GM15510 (cell line): ENCODE results near the gene GALNT17.

Experiments used
- POLR2A ChIP-seq: IDR thresholded peaks from 3 replicates; pipeline ENCODE4 v1.6.1; 2011; ENCODE audit warnings: borderline replicate concordance; ENCODE audit not compliant: insufficient read length; ENCODE audit errors: extremely low read depth

The GALNT17 gene

DNA sequence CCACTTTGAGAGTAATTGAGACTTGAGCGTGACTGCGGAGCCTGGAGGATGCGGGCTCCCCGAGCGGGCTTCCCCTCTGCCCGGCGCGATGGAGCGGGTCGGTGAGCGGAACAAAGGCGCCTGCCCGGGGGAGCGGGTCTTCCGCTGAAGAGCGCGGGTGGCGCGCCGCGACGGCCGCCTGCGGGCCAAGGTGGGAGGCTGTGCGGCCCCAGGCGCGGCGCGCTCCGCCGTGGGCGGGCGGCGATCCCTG lies at the start of gene GALNT17:
Gene GALNT17, plus strand, starts transcription at position 18 of the 250 bp plus-strand sequence.
- TF ChIP-seq POLR2A = no peak

DNA sequence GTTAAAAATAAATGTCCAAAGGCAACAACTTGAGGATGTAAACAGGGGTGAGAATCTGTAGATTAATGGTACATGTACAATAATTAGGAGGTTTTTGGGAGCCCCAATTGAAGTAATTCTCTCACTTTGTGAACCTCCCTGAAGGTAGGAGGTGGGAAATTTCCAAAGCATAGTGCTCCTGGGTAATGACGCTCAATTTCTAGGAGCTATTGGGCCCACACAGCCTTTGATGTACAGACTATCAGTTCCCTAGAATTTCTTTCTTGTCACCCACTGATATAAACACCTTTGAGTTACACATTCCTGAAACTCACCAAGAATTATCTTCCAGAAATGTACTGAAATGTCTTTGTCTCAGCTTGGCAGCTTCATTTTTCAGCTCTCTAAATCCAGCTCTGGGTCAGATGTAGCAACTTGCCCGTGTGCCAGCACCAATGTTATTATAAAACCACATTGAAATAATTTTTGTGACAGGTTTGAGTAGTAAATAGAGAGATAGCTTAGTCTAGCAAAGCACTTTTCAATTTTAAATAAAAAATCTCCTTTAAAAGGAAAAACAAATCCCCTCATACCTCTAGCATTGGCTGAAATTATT lies 36.6 kb upstream of the GALNT17 start:
- TF ChIP-seq POLR2A = no peak

DNA sequence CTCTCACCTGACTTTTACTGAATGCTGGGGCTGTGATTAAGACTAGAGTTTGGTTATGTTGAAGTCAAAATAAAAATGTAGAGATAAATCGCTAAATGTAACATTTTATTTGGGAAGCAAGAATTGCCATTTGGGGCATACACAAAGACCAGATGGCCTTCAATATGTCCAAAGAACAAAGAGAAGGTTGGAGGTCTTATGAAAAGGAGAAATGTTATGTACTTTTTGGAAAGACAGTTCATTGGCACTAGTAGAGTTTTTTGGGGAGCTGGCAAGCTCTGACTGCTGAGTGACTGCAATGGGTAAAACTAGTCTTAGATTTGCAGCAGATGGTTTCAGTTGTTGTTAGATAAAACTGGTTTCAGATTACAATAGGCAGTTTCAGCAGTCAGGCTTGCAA lies 35.6 kb upstream of the GALNT17 start:
- no peak for TF ChIP-seq POLR2A

DNA sequence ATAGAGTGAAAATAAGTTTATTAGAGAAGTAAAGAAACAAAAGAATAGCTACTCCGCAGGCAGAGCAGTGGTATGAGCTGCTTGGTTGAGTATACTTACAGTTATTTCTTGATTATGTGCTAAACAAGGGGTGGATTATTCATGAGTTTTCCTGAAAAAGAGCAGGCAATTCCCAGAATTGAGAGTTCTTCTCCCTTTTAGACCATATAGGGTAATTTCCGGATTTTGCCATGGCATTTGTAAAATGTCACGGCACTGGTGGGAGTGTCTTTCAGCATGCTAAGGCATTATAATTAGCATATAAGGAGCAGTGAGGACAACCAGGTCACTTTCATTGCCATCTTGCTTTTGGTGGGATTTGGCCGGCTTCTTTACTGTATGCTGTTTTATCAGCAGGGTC lies 25.7 kb upstream of the GALNT17 start:
- TF ChIP-seq POLR2A = no peak

DNA sequence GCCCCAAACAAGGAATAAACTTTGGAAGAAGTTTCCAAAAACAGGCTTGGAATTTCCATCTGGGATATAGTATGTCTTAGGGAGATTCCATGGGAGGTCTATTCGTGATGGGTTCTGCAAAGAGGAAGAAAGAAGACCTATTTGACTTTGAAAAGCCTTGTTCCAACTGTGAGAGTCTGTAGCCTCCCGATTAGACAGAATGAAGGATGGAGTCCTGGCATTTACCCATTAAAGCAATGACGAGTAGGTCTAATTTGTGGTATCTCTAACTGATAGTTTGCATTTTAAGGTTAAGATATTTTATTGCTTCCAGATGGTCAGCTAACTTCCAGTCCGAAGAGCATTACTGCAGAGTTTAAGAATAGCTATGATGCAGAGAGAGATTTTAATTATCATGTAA lies 19.5 kb upstream of the GALNT17 start:
- no peak for TF ChIP-seq POLR2A

DNA sequence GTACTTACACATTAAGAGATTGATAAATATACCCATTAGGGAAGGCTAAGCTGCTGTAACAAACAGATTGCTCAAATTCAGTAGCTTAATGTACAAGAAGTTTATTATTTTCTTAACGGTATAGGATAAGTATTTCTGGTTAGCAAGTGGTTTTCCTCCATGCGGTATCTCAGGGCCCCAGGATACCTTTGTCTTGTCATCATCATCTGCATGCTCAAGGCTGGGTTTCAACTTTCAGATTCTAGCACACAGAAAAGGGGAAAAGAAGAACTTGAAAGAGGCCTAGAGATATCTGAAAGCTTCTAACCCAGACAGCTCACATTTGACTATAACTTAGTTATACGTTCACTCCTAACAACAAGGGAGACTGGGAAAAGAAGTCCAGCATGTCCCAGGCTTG lies 11.8 kb upstream of the GALNT17 start:
- TF ChIP-seq POLR2A = no peak

DNA sequence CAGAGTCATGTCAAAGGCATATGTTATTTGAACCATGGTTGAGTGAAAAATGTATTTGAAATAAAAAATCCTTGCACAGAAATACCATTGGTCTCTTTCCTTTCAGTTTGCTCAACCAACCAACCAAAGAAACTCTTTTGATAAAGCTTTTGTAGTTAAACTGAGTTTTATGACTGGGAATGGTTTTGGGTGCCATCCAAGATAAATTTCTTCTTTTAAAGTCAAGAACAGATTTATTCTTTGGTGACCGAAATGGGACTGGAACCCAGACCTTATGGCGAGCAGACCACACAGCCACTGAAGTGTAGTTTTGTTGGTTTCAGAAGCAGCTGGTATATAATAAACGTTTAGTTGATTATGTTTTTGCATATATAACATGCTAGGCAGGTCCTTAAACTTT lies 2.8 kb upstream of the GALNT17 start:
- TF ChIP-seq POLR2A = no peak

DNA sequence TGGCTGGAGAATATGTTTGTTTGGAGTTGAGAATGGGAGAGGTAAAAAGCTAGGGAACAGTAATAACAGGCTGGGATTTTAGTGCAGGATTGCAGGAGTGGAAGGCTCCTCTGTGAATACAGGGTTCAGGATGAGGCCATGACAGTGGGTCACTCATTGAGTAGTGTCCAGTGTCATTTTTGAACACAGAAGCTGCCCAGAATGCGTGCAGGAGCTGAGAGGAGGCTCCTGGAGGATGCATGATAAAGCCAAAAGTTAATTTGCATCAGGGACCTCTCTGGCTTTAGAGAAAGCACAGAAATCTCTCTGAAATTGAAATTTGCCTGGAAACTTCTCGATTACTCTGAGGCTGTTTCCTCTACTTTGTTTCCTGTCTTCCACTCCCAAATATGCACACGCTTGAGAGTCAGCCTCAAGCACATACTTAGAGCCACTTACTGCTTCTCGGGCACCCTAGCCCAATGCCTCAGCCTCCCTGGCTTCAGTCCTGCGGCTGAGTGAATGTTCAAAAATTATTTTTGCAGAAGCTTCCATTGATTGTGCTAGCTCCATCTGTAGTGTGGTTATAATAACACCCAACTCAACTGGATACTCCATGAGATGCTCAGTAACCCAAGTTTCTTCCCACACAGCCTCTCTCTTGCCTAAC lies 1.8 kb upstream of the GALNT17 start:
- TF ChIP-seq POLR2A = no peak

DNA sequence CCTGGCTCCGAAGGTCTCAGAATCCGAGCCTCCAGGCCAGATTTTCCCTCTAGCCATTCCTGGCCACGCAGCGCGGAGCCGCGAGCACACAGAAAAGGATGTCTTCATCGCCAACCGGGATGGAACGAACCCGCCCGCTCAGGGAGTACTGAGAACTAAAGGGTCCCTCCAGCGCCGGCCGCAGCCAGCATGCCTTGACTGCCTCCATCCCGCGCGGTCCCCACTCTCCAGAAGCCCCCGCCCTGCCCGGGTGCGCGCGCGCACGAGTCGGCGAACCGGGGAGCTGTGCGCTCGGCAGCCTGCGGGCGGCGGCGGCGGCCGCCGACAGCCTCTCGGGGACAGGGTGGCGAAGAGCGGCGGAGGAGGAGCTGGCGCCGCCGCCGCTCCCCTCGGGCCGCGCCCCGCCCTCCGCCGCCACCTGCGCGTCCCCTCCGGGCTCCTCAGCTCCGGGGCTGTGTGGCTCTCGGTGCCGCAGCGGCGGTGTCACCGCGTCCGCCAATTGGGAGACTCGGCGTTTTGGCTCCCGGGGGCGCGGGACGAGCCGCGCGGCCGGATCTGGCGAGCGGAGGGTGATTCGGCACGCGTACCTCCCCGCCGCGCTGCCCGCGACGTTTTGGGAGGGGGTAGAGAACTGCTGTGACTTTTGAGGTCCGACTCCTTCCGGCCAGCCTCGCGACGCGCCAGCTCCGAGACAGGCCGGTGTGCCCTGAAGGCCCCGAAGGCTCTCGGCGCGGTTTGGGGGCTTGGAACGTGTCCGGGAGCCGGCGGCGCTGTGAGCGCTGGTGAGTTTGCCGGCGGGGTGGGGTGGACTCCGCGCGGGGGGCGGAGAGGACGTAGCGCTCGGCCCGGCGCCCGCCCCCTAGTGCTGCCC lies 453 bp upstream of the GALNT17 start:
- TF ChIP-seq POLR2A = no peak

DNA sequence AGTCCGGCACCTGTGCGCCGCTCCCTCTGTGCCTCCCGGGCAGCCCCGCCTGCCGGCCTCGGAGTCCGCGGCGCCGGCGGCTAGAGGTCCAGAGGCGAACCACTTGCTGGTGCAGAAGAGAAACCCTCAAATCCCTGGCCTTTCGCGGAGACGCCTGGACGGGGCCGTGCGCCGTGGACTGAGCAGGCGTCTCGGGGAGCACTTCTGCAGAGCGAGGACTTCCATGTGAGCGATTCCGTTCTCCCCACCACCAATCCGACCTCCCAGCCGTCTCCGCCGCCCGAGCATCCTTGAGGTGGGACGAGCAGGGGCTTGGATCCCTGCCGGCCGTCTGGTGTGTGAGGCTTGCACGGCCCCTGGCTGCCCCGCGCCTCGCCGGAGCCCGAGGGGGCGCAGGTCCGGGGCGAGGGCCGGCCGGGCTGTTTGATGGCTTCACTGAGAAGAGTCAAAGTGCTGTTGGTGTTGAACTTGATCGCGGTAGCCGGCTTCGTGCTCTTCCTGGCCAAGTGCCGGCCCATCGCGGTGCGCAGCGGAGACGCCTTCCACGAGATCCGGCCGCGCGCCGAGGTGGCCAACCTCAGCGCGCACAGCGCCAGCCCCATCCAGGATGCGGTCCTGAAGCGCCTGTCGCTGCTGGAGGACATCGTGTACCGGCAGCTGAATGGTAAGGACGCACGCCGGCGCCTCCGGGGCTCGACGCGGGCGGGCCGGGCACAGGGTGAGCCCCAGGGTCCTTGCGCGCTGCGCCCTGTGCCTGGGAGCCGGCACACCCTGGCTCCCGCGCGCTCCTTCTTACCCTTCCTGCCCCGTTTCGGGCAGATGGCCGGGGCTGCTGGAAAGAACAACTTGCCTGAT lies 660 bp downstream of the GALNT17 start:
- TF ChIP-seq POLR2A = no peak

DNA sequence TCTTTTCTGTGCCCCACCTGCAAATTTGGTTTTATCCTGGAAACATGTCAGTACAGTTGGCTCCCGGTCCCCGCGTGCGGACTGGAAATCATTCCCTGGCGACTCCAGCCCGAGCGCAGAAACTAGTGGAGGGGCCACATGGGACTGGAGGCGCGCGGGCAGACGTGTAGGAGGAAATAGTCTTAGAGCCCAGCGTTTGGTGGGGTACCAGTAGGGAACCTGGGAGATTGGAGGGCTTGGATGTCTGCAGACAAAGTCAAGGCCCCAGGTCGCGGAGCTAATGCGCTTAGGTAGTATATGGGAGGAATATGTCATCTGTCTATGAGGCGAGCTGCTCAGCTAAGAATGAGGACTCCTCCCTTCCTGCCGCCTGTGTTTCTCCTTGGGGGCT lies 1.3 kb downstream of the GALNT17 start:
- TF ChIP-seq POLR2A = no peak

DNA sequence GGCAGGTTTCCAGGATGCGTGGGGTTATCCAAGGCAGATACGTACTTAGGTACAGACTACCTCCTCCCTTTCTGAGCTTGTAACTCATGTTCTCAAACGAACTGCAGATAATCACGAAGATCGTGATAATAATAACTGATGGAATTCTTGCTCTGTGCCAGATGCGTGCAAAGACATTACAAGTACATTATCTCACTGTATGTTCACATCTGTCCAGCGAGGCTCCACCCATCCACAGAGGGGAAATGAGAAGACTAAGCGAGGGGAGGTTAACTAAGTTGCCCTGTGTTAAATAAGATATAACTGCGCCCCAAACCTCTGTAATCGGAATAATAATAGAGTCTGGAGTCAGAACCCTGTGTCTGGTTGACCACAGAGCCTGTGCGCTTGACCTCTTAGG lies 1.9 kb downstream of the GALNT17 start:
- no peak for TF ChIP-seq POLR2A

DNA sequence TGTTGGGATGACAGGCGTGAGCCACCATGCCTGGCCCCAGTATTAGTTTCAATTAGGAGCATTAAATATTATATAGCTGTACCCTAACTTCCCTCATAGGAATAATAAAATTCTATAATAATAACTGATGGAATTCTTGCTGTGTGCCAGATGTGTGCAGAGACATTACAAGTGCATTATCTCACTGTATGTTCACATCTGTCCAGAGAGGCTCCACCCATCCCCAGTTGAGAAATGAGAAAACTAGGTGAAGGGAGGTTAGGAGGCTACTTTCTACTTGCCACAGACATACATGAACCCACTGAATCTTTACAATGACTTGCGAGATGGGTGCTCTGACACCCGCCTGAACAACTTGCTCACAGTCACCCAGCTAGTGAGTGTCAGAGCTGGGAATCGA lies 3.2 kb downstream of the GALNT17 start:
- TF ChIP-seq POLR2A = no peak

DNA sequence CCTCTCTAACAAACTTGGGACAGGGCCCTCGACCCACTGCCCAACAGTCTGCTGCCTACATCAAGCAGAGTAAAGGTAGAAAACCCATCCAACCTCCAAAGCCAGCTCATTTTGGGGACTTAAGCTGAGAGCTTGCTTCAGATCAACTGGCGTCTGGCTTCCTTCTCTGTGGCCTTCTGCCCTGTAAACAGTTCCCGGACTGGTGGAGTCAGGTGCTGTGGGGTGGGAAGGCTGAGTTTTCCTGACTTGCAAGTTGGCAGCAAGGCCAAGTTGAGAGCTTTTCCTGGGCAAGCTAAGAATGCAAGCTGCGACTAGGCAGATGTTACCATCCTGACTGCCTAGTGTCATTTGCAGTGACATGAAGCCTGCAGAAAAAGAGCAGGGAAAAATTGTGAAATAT lies 3.7 kb downstream of the GALNT17 start:
- no peak for TF ChIP-seq POLR2A

DNA sequence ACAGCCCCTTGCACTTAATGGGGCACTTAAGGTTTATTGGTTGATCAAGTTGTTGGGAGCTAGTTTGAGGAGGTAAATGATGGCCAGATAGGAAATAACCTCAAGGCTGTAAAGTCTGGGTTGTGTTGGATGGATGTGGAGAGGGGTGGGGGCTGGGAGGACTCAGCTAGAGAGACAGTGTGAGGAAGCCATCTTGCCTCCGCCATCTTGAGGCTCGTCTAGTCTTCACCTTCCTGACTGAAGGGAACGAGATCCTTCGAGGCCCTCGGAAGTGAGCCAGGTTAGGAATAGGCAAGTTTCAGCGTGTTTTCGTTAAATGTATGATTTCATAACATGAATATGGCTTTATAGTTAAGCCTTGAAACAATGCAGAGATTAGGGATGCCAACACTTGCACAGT lies 5.5 kb downstream of the GALNT17 start:
- no peak for TF ChIP-seq POLR2A
